Measurements from ENCODE around the gene ATP5ME. TPM values are rescaled to one million over a fixed set of nuclear protein-coding genes. Genes with fewer than 3 reads are reported as not detected.
"Not testable (repeated sequence)": the region's sequence is repeated elsewhere in the genome, so short reads cannot be mapped to it uniquely, and the experiment has no call there.

The ATP5ME gene
- 69.9 and 197 TPM in 2 replicates for total RNA-seq
- 842 TPM for polyA plus RNA-seq (2012)

- DNase-seq (ENCODE audit: low read depth): peak; percentile 96
These were observed at the start of gene ATP5ME, which contains the start of gene MYL5 for GRCh38 chr4:674172-675035. TSS of gene ATP5ME (minus strand) at chr4:674276. CDS start at chr4:674247, 29 bp downstream. TSS of gene MYL5 (plus strand) at chr4:674542. CDS start at chr4:678027, 3,485 bp downstream.

GRCh38 chr4:722851-723360 lies 48.8 kb upstream of the ATP5ME start:
- DNase-seq (ENCODE audit: low read depth): no peak

GRCh38 chr4:722169-722725 lies 48.2 kb upstream of the ATP5ME start:
- no peak for DNase-seq (ENCODE audit: low read depth)

GRCh38 chr4:721261-722168 lies 47.4 kb upstream of the ATP5ME start:
- peak; percentile 23 for DNase-seq (ENCODE audit: low read depth)

GRCh38 chr4:720111-720860 lies 46.2 kb upstream of the ATP5ME start:
- DNase-seq (ENCODE audit: low read depth): no peak

GRCh38 chr4:718460-718859 lies 44.4 kb upstream of the ATP5ME start:
- DNase-seq (ENCODE audit: low read depth): no peak

GRCh38 chr4:717601-718320 lies 43.7 kb upstream of the ATP5ME start:
- DNase-seq (ENCODE audit: low read depth): no peak

GRCh38 chr4:714087-714486 lies 40.0 kb upstream of the ATP5ME start:
- no peak for DNase-seq (ENCODE audit: low read depth)

- DNase-seq (ENCODE audit: low read depth): no peak
These were observed 39.0 kb upstream of the ATP5ME start for GRCh38 chr4:712916-713632.

- DNase-seq (ENCODE audit: low read depth): no peak
These were observed 38.0 kb upstream of the ATP5ME start for GRCh38 chr4:712093-712492.

GRCh38 chr4:710916-711315 lies 36.8 kb upstream of the ATP5ME start:
- DNase-seq (ENCODE audit: low read depth): no peak

- DNase-seq (ENCODE audit: low read depth): no peak
These were observed 36.0 kb upstream of the ATP5ME start for GRCh38 chr4:710116-710515.

- DNase-seq (ENCODE audit: low read depth): peak; percentile 5
These were observed 35.3 kb upstream of the ATP5ME start for GRCh38 chr4:709348-709747.

GRCh38 chr4:708631-708933 lies 34.5 kb upstream of the ATP5ME start:
- DNase-seq (ENCODE audit: low read depth): no peak

GRCh38 chr4:707929-708630 lies 34.0 kb upstream of the ATP5ME start:
- peak; percentile 18 for DNase-seq (ENCODE audit: low read depth)

- DNase-seq (ENCODE audit: low read depth): no peak
These were observed 32.9 kb upstream of the ATP5ME start for GRCh38 chr4:706834-707598.

GRCh38 chr4:706083-706633 lies 32.1 kb upstream of the ATP5ME start:
- DNase-seq (ENCODE audit: low read depth): not testable (repeated sequence)
